Uterus (tissue), 4 donors: ENCODE data around the gene POU3F1. TPM values are rescaled to one million over a fixed set of nuclear protein-coding genes. Genes with fewer than 3 reads are reported as not detected.

Experiments
- DNase-seq, 2 donors: peaks; one replicate each; pipeline ENCODE4 v3.0.0-alpha.2; 2019 to 2020
- H3K27ac ChIP-seq, 2 donors: fragments of 200-600 bp; sonication (generic); 1 replicate in 1 of 2; 2 replicates in 1 of 2; pipeline ENCODE4 v1.5.1; 2016 to 2018
- H3K27me3 ChIP-seq, 2 donors: fragments of 200-600 bp; sonication (generic); one replicate each; pipeline ENCODE4 v1.5.1; 2018 to 2019; ENCODE audit warnings: control low read depth in 1 of 2
- H3K36me3 ChIP-seq, 2 donors: fragments of 200-600 bp; sonication (generic); one replicate each; pipeline ENCODE4 v1.5.1; 2019; ENCODE audit warnings: control low read depth in 1 of 2
- H3K4me1 ChIP-seq, 2 donors: fragments of 200-600 bp; sonication (generic); one replicate each; pipeline ENCODE4 v1.5.1; 2018 to 2019; ENCODE audit warnings: control low read depth in 1 of 2
- H3K4me3 ChIP-seq, 2 donors: fragments of 200-600 bp; sonication (generic); 1 replicate in 1 of 2; 2 replicates in 1 of 2; pipeline ENCODE4 v1.5.1; 2018 to 2019; ENCODE audit warnings: mild to moderate bottlenecking in 1 of 2
- H3K9me3 ChIP-seq, 2 donors: fragments of 200-600 bp; sonication (generic); one replicate each; pipeline ENCODE4 v1.5.1; 2019; ENCODE audit warnings: control low read depth in 1 of 2
- CTCF ChIP-seq, 4 experiments: fragments of 200-600 bp in 2 of 4; fragments of 450-650 bp in 2 of 4; sonication (generic) in 2 of 4; IDR thresholded peaks; one replicate each; pipeline ENCODE4 v1.5.1; 2016 to 2019; ENCODE audit warnings: antibody characterized with exemption in 4 of 4, mild to moderate bottlenecking in 2 of 4, moderate library complexity in 1 of 4
- POLR2A ChIP-seq, 2 donors: fragments of 450-650 bp; IDR thresholded peaks; one replicate each; pipeline ENCODE4 v1.6.1; 2016; ENCODE audit warnings: antibody characterized with exemption in 2 of 2, mild to moderate bottlenecking in 1 of 2, moderate library complexity in 1 of 2
- intact Hi-C: fragments of 100-400 bp; cut with DNase I; formaldehyde crosslinking; loops from one replicate; pipeline ENCODE4 v1.15.1; 2023; ENCODE audit warnings: low total_unique reads
- total RNA-seq, 4 donors: library from RNA; depleted of rRNA in 3 of 4; stranded (reverse); fragments of >200 nt in 3 of 4; gene quantifications; one replicate each; pipeline versions ENCODE4 v1.1.0 to v1.2.4, GENCODE V29; 2014 to 2023
- donor health status: DM: yes; HTN: yes; CAD: no.

Gene POU3F1
- total RNA-seq, 4 donors from 2014 or later: not detected

GRCh38 chr1:38028105-38028591 is 18.4 kb downstream of the POU3F1 start:
- Histone ChIP-seq H3K27me3 (no peaks in the 10 kb centered on the region), H3K36me3 (no peaks in the 10 kb centered on the region), H3K27ac (no peak overlapping the region), H3K9me3 (no peaks in the 10 kb centered on the region), H3K4me3 (no peak overlapping the region), H3K4me1 (peaks cover 0 to 15% of the 10 kb centered on the region in 2 donors)
- intact Hi-C loops: no loop called here
- DNase-seq: no peak
- TF ChIP-seq CTCF (IDR thresholded peaks at IDR 0.05): no peak
- TF ChIP-seq POLR2A (IDR thresholded peaks at IDR 0.05): no peak

- Histone ChIP-seq H3K27me3 (no peaks in the 10 kb centered on the region), H3K4me1 (peaks cover 0 to 15% of the 10 kb centered on the region in 2 donors), H3K27ac (no peak overlapping the region), H3K9me3 (no peaks in the 10 kb centered on the region), H3K36me3 (no peaks in the 10 kb centered on the region), H3K4me3 (no peak overlapping the region)
- no peak for DNase-seq
- no peak for TF ChIP-seq CTCF (IDR thresholded peaks at IDR 0.05)
- intact Hi-C loops: no loop called here
Measured at GRCh38 chr1:38027201-38028104, 19.1 kb downstream of the POU3F1 start.

- H3K9me3 ChIP-seq: no peaks in the 10 kb centered on the region
- H3K27ac ChIP-seq: no peak overlapping the region
- no peaks in the 10 kb centered on the region for H3K36me3 ChIP-seq
- TF ChIP-seq CTCF (IDR thresholded peaks at IDR 0.05): peak in 3 of 4 experiments; percentile 26 to 45 (median 33)
- TF ChIP-seq POLR2A (IDR thresholded peaks at IDR 0.05): no peak
- intact Hi-C loops: no loop called here
- no peaks in the 10 kb centered on the region for H3K27me3 ChIP-seq
- no peak for DNase-seq
- H3K4me1 ChIP-seq: peaks cover 0 to 15% of the 10 kb centered on the region in 2 donors
- H3K4me3 ChIP-seq: no peak overlapping the region
Measured at GRCh38 chr1:38026592-38027200, 19.9 kb downstream of the POU3F1 start.

- no peak overlapping the region for H3K27ac ChIP-seq
- DNase-seq: no peak
- no peaks in the 10 kb centered on the region for H3K27me3 ChIP-seq
- intact Hi-C loops: no loop called here
- no peaks in the 10 kb centered on the region for H3K36me3 ChIP-seq
- H3K4me3 ChIP-seq: no peak overlapping the region
- no peaks in the 10 kb centered on the region for H3K9me3 ChIP-seq
- H3K4me1 ChIP-seq: peaks cover 0 to 15% of the 10 kb centered on the region in 2 donors
- TF ChIP-seq POLR2A (IDR thresholded peaks at IDR 0.05): no peak
Measured at GRCh38 chr1:38025664-38026063, 20.9 kb downstream of the POU3F1 start.

- no peak for DNase-seq
- H3K36me3 ChIP-seq: no peaks in the 10 kb centered on the region
- H3K27me3 ChIP-seq: no peaks in the 10 kb centered on the region
- H3K4me1 ChIP-seq: peaks cover 0 to 11% of the 10 kb centered on the region in 2 donors
- H3K27ac ChIP-seq: no peak overlapping the region
- H3K4me3 ChIP-seq: no peak overlapping the region
- intact Hi-C loops: no loop called here
- TF ChIP-seq CTCF (IDR thresholded peaks at IDR 0.05): no peak
- no peak for TF ChIP-seq POLR2A (IDR thresholded peaks at IDR 0.05)
- no peaks in the 10 kb centered on the region for H3K9me3 ChIP-seq
Measured at GRCh38 chr1:38025233-38025632, 21.4 kb downstream of the POU3F1 start.
